ENCODE measurements around the gene ASPHD2. TPM values are rescaled to one million over a fixed set of nuclear protein-coding genes. Genes with fewer than 3 reads are reported as not detected.

ASPHD2 gene
- polyA plus RNA-seq, 1 of the 3 experiments (the other 2 are of a cell fraction), result 2.2 TPM

- H3F3A ChIP-seq (replicated peaks; ENCODE audit: insufficient read depth), result no peaks in the 10 kb centered on the region
These were observed 16.7 kb downstream of the ASPHD2 start for GRCh38 chr22:26445577-26446275.

More at GRCh38 chr22:26445577-26446275, 16.7 kb downstream of the ASPHD2 start:
- 91% methylated on average over 8 of the region's 15 CpGs for WGBS (ENCODE audit: low lambda C conversion rate)
- Histone ChIP-seq H3K27ac (ENCODE audit: low read depth in 2 of 2, low read length in 1 of 2) (no peak overlapping the region), H4K20me1 (ENCODE audit: insufficient read depth) (no peaks in the 10 kb centered on the region), H3K4me3 (ENCODE audit: low read depth in 2 of 2, low read length in 1 of 2) (no peak overlapping the region), H3K9me2 (no peaks in the 10 kb centered on the region), H3K79me2 (ENCODE audit: insufficient read depth) (no peaks in the 10 kb centered on the region), H3K4me1 (ENCODE audit: control insufficient read depth in 1 of 2, insufficient read depth in 2 of 2, low read depth in 1 of 2, low read length in 1 of 2) (no peaks in the 10 kb centered on the region; a peak in 1 of 4 replicates), H3K36me3 (replicated peaks in 1 of 2; ENCODE audit: control insufficient read depth in 1 of 2, insufficient read depth in 2 of 2, low read length in 1 of 2) (peaks cover 0 to 6% of the 10 kb centered on the region in 2 experiments), H2AFZ (ENCODE audit: low read depth) (no peak overlapping the region), H3K27me3 (ENCODE audit: insufficient read depth) (no peaks in the 10 kb centered on the region), H3K9me3 (no peaks in the 10 kb centered on the region), H3K9ac (no peak overlapping the region), H3K4me2 (no peak overlapping the region)
- ChIA-PET CTCF (interaction anchor here (0.6 to 2.4 kb wide), 3 partner anchors 16 to 1249 kb away, joined by 3 to 10 read pairs (median 3); no protein-coding TSS in a partner anchor), POLR2A (interaction anchor here (1.2 kb wide), 1 partner anchor 15 kb away, joined by 3 read pairs; no protein-coding TSS in a partner anchor)
- TF ChIP-seq EP300 (IDR thresholded peaks at IDR 0.05; ENCODE audit: borderline replicate concordance in 1 of 2, low read depth in 1 of 2, low read length in 1 of 2), result no peak
- no peak for TF ChIP-seq JUND (IDR thresholded peaks at IDR 0.05)
- no peak for TF ChIP-seq TAF1 (IDR thresholded peaks at IDR 0.05; ENCODE audit: borderline replicate concordance, low read depth, low read length)
- no peak for TF ChIP-seq MXI1 (IDR thresholded peaks at IDR 0.05; ENCODE audit: low read depth, low read length)
- no peak for TF ChIP-seq GATA2 (CRISPR knock-in tag; IDR thresholded peaks at IDR 0.05)
- TF ChIP-seq CTCF (IDR thresholded peaks at IDR 0.05), result no peak
- TF ChIP-seq CHD2 (IDR thresholded peaks at IDR 0.05; ENCODE audit: low read length, partially characterized antibody), result no peak
- no peak for TF ChIP-seq GABPA (IDR thresholded peaks at IDR 0.05; ENCODE audit: low read depth)
- no peak for TF ChIP-seq RCOR1 (IDR thresholded peaks at IDR 0.05; ENCODE audit: low read length)
- no peak for TF ChIP-seq YY1 (IDR thresholded peaks at IDR 0.05; ENCODE audit: low read depth)
- TF ChIP-seq SMC3 (IDR thresholded peaks at IDR 0.05; ENCODE audit: low read depth, low read length), result no peak
- no peak for TF ChIP-seq USF2 (IDR thresholded peaks at IDR 0.05; ENCODE audit: borderline replicate concordance, low read depth, low read length)
- TF ChIP-seq POLR2AphosphoS5 (IDR thresholded peaks at IDR 0.05; ENCODE audit: low read depth, low read length), result no peak
- no peak for TF ChIP-seq NFIC (IDR thresholded peaks at IDR 0.05; ENCODE audit: borderline replicate concordance)
- no peak for DNase-seq

All from SK-N-SH (cell line).